ENCODE data around the gene PLD2. TPM values are rescaled to one million over a fixed set of nuclear protein-coding genes. Genes with fewer than 3 reads are reported as not detected.

PLD2 gene
- total and polyA plus RNA-seq, 10 of the 15 experiments (the other 5 are each of a cell fraction or from before 2014, with no cell fraction given): 0.71 to 16.5 (median 7.0) TPM

GRCh38 chr17:4850246-4850645 lies 43.3 kb downstream of the PLD2 start:
- Histone ChIP-seq H3K4me2 (ENCODE audit: control insufficient read depth, insufficient read depth) (no peak overlapping the region), H3K27me3 (replicated peaks in 1 of 2; ENCODE audit: control insufficient read depth in 2 of 2, insufficient read depth in 2 of 2, low read length in 1 of 2) (no peaks in the 10 kb centered on the region), H3K79me2 (ENCODE audit: control insufficient read depth, insufficient read depth, low read length) (peaks cover 2% of the 10 kb centered on the region), H3K9ac (ENCODE audit: control insufficient read depth, insufficient read depth, low read length) (no peak overlapping the region), H3K4me3 (no peak overlapping the region), H3K36me3 (ENCODE audit: control insufficient read depth in 2 of 2, insufficient read depth in 2 of 2, low read length in 1 of 2) (no peaks in the 10 kb centered on the region; a peak in 3 of 4 replicates), H3K4me1 (ENCODE audit: control insufficient read depth, insufficient read depth, low read length) (no peaks in the 10 kb centered on the region), H3K27ac (ENCODE audit: control insufficient read depth, insufficient read depth) (no peak overlapping the region), H4K20me1 (ENCODE audit: control insufficient read depth, insufficient read depth) (peaks cover 5% of the 10 kb centered on the region), H2AFZ (ENCODE audit: control insufficient read depth, low read depth, low read length) (no peak overlapping the region), H3K9me3 (replicated peaks; ENCODE audit: control insufficient read depth, insufficient read depth, low read length) (no peaks in the 10 kb centered on the region)
- ChIA-PET SMC1A (ENCODE audit: uncharacterized antibody, unreplicated experiment) (interaction anchor here (2.0 kb wide), 1 partner anchor 13 kb away, joined by 4 read pairs; no protein-coding TSS in a partner anchor), CTCF (no interaction called here), POLR2A (no interaction called here), RAD21 (ENCODE audit: unreplicated experiment) (no interaction called here)
- no peak for DNase-seq (ENCODE audit: low read depth, low spot score)
- intact Hi-C loops (cut with micrococcal nuclease; ENCODE audit: unreplicated experiment): no loop called here
- 83% methylated on average over 2 of the region's 2 CpGs for whole genome bisulfite sequencing (ENCODE audit: insufficient coverage, insufficient replicate concordance, low lambda C conversion rate, missing lambda C conversion rate)
- TF ChIP-seq SPI1 (IDR thresholded peaks at IDR 0.05; ENCODE audit: borderline replicate concordance, insufficient read depth, low read depth, low read length) (no peak), STAT1 (conservative IDR thresholded peaks at IDR 0.05) (no peak), TCF3 (IDR thresholded peaks at IDR 0.05; ENCODE audit: borderline replicate concordance, insufficient read depth, low read depth, low read length) (no peak), POLR2AphosphoS2 (IDR thresholded peaks at IDR 0.05; ENCODE audit: low read depth, low read length) (no peak), NR2C2 (IDR thresholded peaks at IDR 0.05; ENCODE audit: borderline replicate concordance, control insufficient read depth, insufficient read length, low read depth) (no peak), RB1 (IDR thresholded peaks at IDR 0.05; ENCODE audit: borderline replicate concordance) (no peak)
- in situ Hi-C loops (cut with MboI): no loop called here
- no peak for FAIRE-seq
- BruUV-seq (replicated peaks): no TSS peak
- ATAC-seq: no peak

GRCh38 chr17:4851084-4851483 lies 44.1 kb downstream of the PLD2 start:
- CTCF ChIA-PET: no interaction called here
- no TSS peak for BruUV-seq (replicated peaks)
- no peaks in the 10 kb centered on the region; a peak in 3 of 4 replicates for H3K36me3 ChIP-seq (ENCODE audit: control insufficient read depth in 2 of 2, insufficient read depth in 2 of 2, low read length in 1 of 2)
- no peak for TF ChIP-seq RBBP5 (conservative IDR thresholded peaks at IDR 0.05)
- no peak for TF ChIP-seq IKZF1 (conservative IDR thresholded peaks at IDR 0.05)
- no peak for TF ChIP-seq TCF3 (IDR thresholded peaks at IDR 0.05; ENCODE audit: borderline replicate concordance, insufficient read depth, low read depth, low read length)
- no peak for TF ChIP-seq BMI1 (IDR thresholded peaks at IDR 0.05; ENCODE audit: borderline replicate concordance)
- TF ChIP-seq SKIL (IDR thresholded peaks at IDR 0.05; ENCODE audit: low read depth, poor library complexity, severe bottlenecking): no peak
- TF ChIP-seq, protein P1, sequence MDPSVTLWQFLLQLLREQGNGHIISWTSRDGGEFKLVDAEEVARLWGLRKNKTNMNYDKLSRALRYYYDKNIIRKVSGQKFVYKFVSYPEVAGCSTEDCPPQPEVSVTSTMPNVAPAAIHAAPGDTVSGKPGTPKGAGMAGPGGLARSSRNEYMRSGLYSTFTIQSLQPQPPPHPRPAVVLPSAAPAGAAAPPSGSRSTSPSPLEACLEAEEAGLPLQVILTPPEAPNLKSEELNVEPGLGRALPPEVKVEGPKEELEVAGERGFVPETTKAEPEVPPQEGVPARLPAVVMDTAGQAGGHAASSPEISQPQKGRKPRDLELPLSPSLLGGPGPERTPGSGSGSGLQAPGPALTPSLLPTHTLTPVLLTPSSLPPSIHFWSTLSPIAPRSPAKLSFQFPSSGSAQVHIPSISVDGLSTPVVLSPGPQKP (IDR thresholded peaks at IDR 0.05; ENCODE audit: low read depth, low read length): no peak
- TF ChIP-seq CBX5 (IDR thresholded peaks at IDR 0.05; ENCODE audit: low read depth): no peak
- no peak for TF ChIP-seq JUNB (IDR thresholded peaks at IDR 0.05)

More at GRCh38 chr17:4851084-4851483, 44.1 kb downstream of the PLD2 start:
- Histone ChIP-seq H3K9me3 (replicated peaks; ENCODE audit: control insufficient read depth, insufficient read depth, low read length) (no peaks in the 10 kb centered on the region), H3K4me3 (no peak overlapping the region), H3K9ac (ENCODE audit: control insufficient read depth, insufficient read depth, low read length) (no peak overlapping the region), H3K4me1 (ENCODE audit: control insufficient read depth, insufficient read depth, low read length) (no peaks in the 10 kb centered on the region), H4K20me1 (ENCODE audit: control insufficient read depth, insufficient read depth) (peaks cover 5% of the 10 kb centered on the region), H3K79me2 (ENCODE audit: control insufficient read depth, insufficient read depth, low read length) (peaks cover 2% of the 10 kb centered on the region), H2AFZ (ENCODE audit: control insufficient read depth, low read depth, low read length) (no peak overlapping the region), H3K4me2 (ENCODE audit: control insufficient read depth, insufficient read depth) (no peak overlapping the region), H3K27ac (ENCODE audit: control insufficient read depth, insufficient read depth) (no peak overlapping the region), H3K27me3 (replicated peaks in 1 of 2; ENCODE audit: control insufficient read depth in 2 of 2, insufficient read depth in 2 of 2, low read length in 1 of 2) (no peaks in the 10 kb centered on the region)
- SMC1A ChIA-PET (ENCODE audit: uncharacterized antibody, unreplicated experiment): interaction anchor here (2.0 kb wide), 1 partner anchor 12 kb away, joined by 4 read pairs; no protein-coding TSS in a partner anchor
- no peak for DNase-seq (ENCODE audit: low read depth, low spot score)
- in situ Hi-C loops (cut with MboI) (no loop called here), intact Hi-C loops (cut with micrococcal nuclease; ENCODE audit: unreplicated experiment) (no loop called here)
- WGBS (ENCODE audit: insufficient coverage, insufficient replicate concordance, low lambda C conversion rate, missing lambda C conversion rate): 100% methylated on average over 3 of the region's 3 CpGs
- FAIRE-seq: no peak
- RAD21 ChIA-PET (ENCODE audit: unreplicated experiment): no interaction called here
- no peak for ATAC-seq
- POLR2A ChIA-PET: no interaction called here
